GM21528 (cell line): ENCODE data around the gene APOL2.
"Not testable (repeated sequence)": the region's sequence is repeated elsewhere in the genome, so short reads cannot be mapped to it uniquely, and the experiment has no call there.

Source experiments
- ATAC-seq: cut with Tn5 transposase; IDR thresholded peaks from one replicate; pipeline ENCODE4 v1.9.1; 2021; ENCODE audit warnings: mild to moderate bottlenecking, moderate library complexity; ENCODE audit not compliant: unreplicated experiment, low FRiP score

APOL2 gene

GRCh38 chr22:36263886-36264664 is 24.7 kb upstream of the APOL2 start:
- ATAC-seq = not testable (repeated sequence)

GRCh38 chr22:36263216-36263673 is 23.9 kb upstream of the APOL2 start:
- ATAC-seq = not testable (repeated sequence)

GRCh38 chr22:36262307-36262706 is 23.0 kb upstream of the APOL2 start:
- ATAC-seq = not testable (repeated sequence)

DNA sequence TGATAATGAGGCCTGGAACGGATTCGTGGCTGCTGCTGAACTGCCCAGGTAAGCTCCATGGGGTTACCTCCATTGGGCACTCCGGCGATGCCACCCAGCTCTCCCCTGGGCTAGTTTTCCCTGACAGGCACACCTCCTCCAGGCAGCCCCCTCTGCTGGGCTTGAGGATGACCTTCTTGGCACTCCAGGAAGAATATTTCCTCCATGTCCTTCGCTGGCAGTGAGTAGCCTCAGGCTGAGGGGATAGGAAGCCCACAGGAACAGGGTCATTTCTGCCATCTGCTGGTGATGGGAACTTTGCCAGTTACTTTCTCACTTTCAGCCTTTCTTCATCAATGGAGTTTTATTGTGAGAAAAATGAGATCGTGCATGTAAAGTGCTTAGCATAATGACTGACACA is 22.3 kb upstream of the APOL2 start:
- not testable (repeated sequence) for ATAC-seq

GRCh38 chr22:36259615-36260300 is 20.4 kb upstream of the APOL2 start:
- no peak for ATAC-seq

GRCh38 chr22:36258701-36259614 is 19.6 kb upstream of the APOL2 start:
- no peak for ATAC-seq

- no peak for ATAC-seq
These were observed 18.8 kb upstream of the APOL2 start for GRCh38 chr22:36257948-36258670.

DNA sequence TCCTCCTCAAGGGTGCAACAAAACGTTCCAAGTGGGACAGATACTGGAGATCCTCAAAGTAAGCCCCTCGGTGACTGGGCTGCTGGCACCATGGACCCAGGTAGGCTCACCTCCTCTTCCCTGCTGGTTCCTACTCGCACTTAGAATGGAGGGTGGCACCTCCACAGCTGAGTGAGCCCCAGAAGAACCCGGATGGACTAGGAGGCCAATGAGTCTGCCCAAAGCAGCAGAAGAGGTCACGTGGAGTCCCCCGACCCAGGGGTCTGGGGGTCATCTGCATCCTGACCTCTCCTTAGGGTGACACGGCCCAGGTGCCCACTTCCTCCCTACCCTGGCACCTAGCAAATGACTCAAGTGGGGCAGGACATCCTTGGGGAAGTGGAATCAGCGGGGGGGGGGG is 18.0 kb upstream of the APOL2 start:
- ATAC-seq = no peak

DNA sequence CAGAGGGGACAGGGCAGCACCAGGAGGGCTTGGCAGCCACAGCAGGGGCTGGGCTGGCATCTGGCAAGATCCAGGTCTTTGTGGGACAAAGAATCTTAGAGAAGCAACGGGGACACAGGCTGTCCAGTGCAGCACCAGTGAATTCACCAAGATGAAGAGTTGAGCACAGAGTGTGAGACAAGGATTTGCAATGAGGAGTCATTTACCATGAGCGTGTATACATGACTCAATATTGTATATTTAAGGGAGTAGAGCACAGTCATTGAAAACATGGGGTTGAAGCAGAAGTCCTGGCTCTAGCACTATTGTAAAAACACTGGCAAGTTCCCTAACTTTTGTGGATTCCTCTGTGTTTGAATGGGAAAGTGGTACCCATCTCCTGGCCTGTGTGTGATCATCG is 17.2 kb upstream of the APOL2 start:
- no peak for ATAC-seq

DNA sequence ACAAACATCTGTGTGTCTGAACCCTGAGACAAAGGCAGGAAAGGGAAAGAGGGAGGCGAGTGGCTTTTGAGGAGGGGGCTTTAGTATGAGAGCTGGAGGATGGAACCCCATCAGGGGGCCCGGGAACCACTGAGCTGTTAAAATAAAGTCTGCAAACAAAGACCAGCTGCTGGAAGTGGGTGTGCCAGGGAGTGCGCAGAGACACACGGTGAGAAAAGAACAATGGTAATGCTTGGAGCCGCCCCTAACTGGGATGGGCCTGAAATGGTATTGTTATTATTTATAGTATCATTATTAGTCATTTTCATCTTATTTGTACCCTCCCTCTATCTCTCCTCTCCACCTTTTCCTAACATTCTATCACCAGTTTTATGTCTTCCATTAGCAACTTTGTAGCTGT is 16.2 kb upstream of the APOL2 start:
- not testable (repeated sequence) for ATAC-seq

- no peak for ATAC-seq
These were observed 14.5 kb upstream of the APOL2 start for GRCh38 chr22:36253523-36254490.

GRCh38 chr22:36252754-36253522 is 13.6 kb upstream of the APOL2 start, which contains the start of gene APOL1:
APOL1 (plus strand) TSS chr22:36253133; CDS start chr22:36254956, 1,823 bp downstream.
- ATAC-seq = peak; percentile 74

DNA sequence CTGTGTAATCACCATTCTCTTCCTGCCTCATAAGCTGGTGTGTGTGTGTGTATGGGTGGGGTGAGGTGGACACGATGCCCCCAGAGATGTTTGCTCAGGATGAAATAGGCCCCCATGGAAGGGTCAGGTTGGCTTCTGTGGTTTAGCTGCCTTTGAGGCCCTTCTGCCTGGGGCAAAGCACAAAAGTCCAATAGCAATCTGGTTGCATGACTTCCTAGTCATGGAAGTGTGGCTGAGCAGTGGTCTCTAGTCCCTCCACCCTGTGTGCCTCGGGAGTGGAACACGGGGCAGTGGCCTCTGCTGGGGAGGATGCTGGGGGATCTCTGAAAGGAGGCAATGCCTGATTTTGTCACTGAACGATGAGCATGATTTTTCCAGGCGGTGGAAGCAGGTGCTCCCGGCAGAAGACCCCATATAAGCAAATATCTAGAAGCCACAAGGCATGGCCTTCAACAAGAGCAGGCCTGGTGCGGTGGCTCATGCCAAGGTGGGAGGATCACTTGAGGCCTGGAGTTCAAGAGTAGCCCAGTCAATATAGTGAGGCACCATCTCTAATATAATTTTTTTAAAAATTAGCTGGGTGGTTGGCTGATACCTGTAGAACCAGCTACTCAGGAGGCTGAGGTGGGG is 12.8 kb upstream of the APOL2 start:
- ATAC-seq = not testable (repeated sequence)

- not testable (repeated sequence) for ATAC-seq
These were observed 11.1 kb upstream of the APOL2 start for GRCh38 chr22:36250292-36250960.

DNA sequence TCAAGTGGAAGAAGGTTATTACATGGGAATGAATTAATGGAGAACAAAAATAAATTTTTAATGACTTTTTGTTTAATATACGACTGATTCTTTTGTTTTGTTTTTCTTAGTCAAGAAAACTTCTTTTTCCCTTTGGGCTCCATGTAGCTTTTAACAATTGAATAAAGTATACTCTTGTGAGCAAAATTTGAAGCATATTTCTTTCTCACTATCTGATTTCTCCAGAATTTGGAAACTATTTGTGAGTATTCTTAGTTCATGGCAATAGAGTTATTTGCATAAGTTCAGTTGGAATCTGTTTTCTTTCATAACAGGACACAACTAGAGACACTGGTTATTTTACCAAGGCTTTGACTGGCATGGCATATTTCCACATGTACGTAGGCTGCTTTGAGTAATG is 9.8 kb upstream of the APOL2 start:
- no peak for ATAC-seq

GRCh38 chr22:36247955-36248354 is 8.6 kb upstream of the APOL2 start:
- no peak for ATAC-seq

DNA sequence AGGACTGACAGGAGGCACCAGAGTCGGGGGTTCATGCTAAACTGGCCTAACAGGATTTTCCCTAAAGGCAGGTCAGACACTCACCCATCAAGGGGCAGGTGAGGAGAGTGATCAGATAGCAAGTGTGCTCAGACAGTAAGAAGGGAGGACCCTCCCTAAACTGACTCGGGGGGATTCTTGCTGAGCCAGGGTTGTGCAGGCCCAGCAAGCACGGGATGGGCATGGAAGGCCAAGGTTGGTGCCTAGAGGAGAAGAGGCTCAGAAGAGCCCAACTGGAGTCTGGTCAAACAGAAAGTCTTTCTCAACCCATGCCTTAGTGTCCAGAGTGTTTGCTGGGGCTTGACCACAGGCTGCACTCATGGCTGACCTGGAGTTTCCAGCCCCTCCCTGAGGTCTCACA is 7.4 kb upstream of the APOL2 start:
- ATAC-seq = no peak
